Neuronal stem cell (in vitro differentiated cells): Measurements from ENCODE around the gene NUDT14.

Source experiments
- DNase-seq: peaks from one replicate; pipeline ENCODE4 v3.0.0-alpha.2; 2013; ENCODE audit warnings: low spot score
- H2AFZ ChIP-seq: one replicate; pipeline ENCODE4 v1.6.1; 2013; ENCODE audit warnings: mild to moderate bottlenecking, low read length, inconsistent platforms
- H2AK5ac ChIP-seq: 2 replicates; pipeline ENCODE4 v1.6.1; 2013; ENCODE audit warnings: low read depth, mild to moderate bottlenecking, inconsistent platforms, low read length, moderate library complexity, mixed read lengths
- H2BK120ac ChIP-seq: 2 replicates; pipeline ENCODE4 v1.6.1; 2013; ENCODE audit warnings: low read depth, mild to moderate bottlenecking, inconsistent platforms, low read length, moderate library complexity, mixed read lengths
- H2BK12ac ChIP-seq: one replicate; pipeline ENCODE4 v1.6.1; 2013; ENCODE audit warnings: low read length, inconsistent platforms
- H2BK15ac ChIP-seq: 2 replicates; pipeline ENCODE4 v1.6.1; 2013; ENCODE audit warnings: mild to moderate bottlenecking, low read length, inconsistent platforms, mixed read lengths
- H2BK5ac ChIP-seq: one replicate; pipeline ENCODE4 v1.6.1; 2013; ENCODE audit warnings: inconsistent platforms, mild to moderate bottlenecking, low read length, moderate library complexity
- H3K14ac ChIP-seq: one replicate; pipeline ENCODE4 v1.6.1; 2013; ENCODE audit warnings: low read length, inconsistent platforms
- H3K18ac ChIP-seq: 2 replicates; pipeline ENCODE4 v1.6.1; 2013; ENCODE audit warnings: low read length, inconsistent platforms
- H3K23ac ChIP-seq: 2 replicates; pipeline ENCODE4 v1.6.1; 2013; ENCODE audit warnings: low read depth, mild to moderate bottlenecking, mixed read lengths, low read length, inconsistent platforms; ENCODE audit not compliant: poor library complexity
- H3K27ac ChIP-seq: replicated peaks from 3 replicates; pipeline ENCODE4 v1.5.1; 2013; ENCODE audit warnings: low read length, inconsistent platforms
- H3K27me3 ChIP-seq, 3 experiments: 2 replicates each; pipeline ENCODE4 v1.6.1; 2013; ENCODE audit warnings: low read length in 3 of 3, mild to moderate bottlenecking in 2 of 3, inconsistent platforms in 1 of 3, low read depth in 1 of 3, mixed read lengths in 1 of 3, moderate library complexity in 1 of 3; ENCODE audit not compliant: control insufficient read depth in 3 of 3, insufficient read depth in 3 of 3
- H3K36me3 ChIP-seq, 2 donors: replicated peaks in 1 of 2; 2 replicates each; pipeline ENCODE4 v1.6.1; 2013; ENCODE audit warnings: low read length in 2 of 2; ENCODE audit not compliant: control insufficient read depth in 2 of 2, insufficient read depth in 2 of 2
- H3K4ac ChIP-seq: 2 replicates; pipeline ENCODE4 v1.6.1; 2013; ENCODE audit warnings: inconsistent platforms, mild to moderate bottlenecking, low read length, moderate library complexity
- H3K4me1 ChIP-seq, 2 donors: 1 replicate in 1 of 2; 2 replicates in 1 of 2; pipeline ENCODE4 v1.6.1; 2013; ENCODE audit warnings: low read length in 2 of 2, low read depth in 1 of 2; ENCODE audit not compliant: control insufficient read depth in 2 of 2, insufficient read depth in 1 of 2
- H3K4me2 ChIP-seq: one replicate; pipeline ENCODE4 v1.6.1; 2013; ENCODE audit warnings: mild to moderate bottlenecking, low read length, inconsistent platforms; ENCODE audit not compliant: insufficient read depth, poor library complexity, severe bottlenecking
- H3K4me3 ChIP-seq, 2 donors: 2 replicates each; pipeline ENCODE4 v1.5.1; 2013; ENCODE audit warnings: low read length in 2 of 2, mild to moderate bottlenecking in 2 of 2, inconsistent platforms in 1 of 2, moderate library complexity in 1 of 2
- H3K79me1 ChIP-seq: one replicate; pipeline ENCODE4 v1.6.1; 2013; ENCODE audit warnings: low read depth, mild to moderate bottlenecking, inconsistent platforms, low read length, moderate library complexity
- H3K9ac ChIP-seq: one replicate; pipeline ENCODE4 v1.6.1; 2013; ENCODE audit warnings: mild to moderate bottlenecking, low read depth, low read length, inconsistent platforms; ENCODE audit not compliant: poor library complexity
- H3K9me3 ChIP-seq, 2 donors: replicated peaks in 1 of 2; 2 replicates each; pipeline versions ENCODE3 to v1.6.1; 2013; ENCODE audit warnings: low read length in 2 of 2, mild to moderate bottlenecking in 2 of 2, inconsistent platforms in 1 of 2, low read depth in 1 of 2, mixed read lengths in 1 of 2, moderate library complexity in 1 of 2; ENCODE audit not compliant: control insufficient read depth in 2 of 2, insufficient read depth in 1 of 2
- H4K8ac ChIP-seq: one replicate; pipeline ENCODE4 v1.6.1; 2013; ENCODE audit warnings: low read depth, mild to moderate bottlenecking, inconsistent platforms, low read length, moderate library complexity
- H4K91ac ChIP-seq: one replicate; pipeline ENCODE4 v1.6.1; 2013; ENCODE audit warnings: low read length, low read depth, mild to moderate bottlenecking, inconsistent platforms; ENCODE audit not compliant: poor library complexity
- WGBS, 2 donors: extraction: QIAGEN DNeasy Blood & Tissue Kit; methylation state at CpG; one replicate each; pipeline ENCODE4 v1.1.7; 2013; ENCODE audit warnings: missing lambda C conversion rate in 2 of 2, mixed read lengths in 1 of 2; ENCODE audit not compliant: insufficient read length in 2 of 2, insufficient replicate concordance in 1 of 2; ENCODE audit errors: extremely low coverage in 2 of 2; 5-methylcytosine and 5-hydroxymethylcytosine counted together

The NUDT14 gene

DNA sequence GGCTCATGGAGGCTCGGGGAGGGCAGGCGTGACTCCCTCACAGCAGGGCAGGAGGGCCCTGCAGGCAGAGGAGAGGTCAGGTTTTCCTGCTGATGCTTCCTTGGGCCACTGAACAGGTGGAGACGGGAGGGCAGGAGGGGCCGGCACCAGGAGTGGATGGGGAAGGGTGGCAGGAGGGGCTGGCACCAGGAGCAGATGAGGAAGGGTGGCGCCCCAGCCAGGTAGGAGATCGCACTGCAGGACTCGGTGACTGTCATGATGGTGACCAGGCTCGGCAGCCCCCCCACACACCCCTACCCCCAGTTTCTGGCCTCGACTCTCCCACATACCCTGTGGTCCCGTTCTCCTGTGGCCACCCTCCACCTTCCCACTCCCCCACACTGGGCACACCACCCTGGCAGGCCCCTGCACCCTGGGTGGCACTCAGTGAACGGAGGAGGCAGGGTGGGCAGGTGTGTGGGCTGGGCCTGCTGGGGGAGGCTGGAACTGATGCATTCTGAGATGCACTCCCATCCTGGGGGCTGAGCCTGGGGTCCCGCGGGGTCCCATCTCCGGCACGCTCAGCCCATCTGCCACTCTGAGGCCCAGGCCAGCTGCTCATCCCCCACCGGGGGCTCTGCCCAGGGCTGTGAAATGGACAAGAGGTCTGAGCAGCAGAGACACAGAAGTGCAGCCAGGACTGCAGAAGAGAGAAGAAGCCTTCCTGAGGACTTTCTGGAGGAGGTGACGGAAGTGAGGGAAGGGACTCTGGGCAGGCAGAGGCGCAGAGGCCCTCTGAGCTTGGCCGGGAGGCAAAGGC is 2.8 kb downstream of the NUDT14 start:
- Histone ChIP-seq H3K27ac (no peak overlapping the region), H2AK5ac (peak overlapping the region; percentile 75)
- no CpG with 5 or more reads among the region's 19 CpGs for whole genome bisulfite sequencing, 2 donors

DNA sequence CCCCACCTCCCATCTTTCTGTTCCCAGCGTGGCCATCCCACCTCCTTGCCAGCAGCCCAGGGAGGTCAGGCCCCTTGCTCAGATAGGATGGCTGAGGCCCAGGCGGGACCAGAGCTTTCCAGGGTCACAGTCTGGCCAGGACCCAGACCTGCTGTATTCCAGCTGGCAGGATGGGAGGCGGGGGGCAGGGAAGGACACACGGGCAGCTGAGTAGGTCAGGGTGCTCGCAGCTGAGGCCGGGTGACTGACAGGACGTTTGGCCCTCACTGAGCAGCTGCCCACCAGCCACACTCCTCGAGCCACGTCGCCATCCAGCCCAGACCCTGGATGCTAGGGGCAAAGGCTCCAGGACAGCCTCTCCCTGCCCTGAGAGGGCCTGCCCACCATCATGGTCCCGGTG is 4.0 kb downstream of the NUDT14 start:
- peak overlapping the region; percentile 65 for H4K8ac ChIP-seq
- peaks cover 0 to 12% (median 6%) of the 10 kb centered on the region in 3 experiments for H3K27me3 ChIP-seq
- H4K91ac ChIP-seq = no peak overlapping the region
- H3K4me3 ChIP-seq = no peak overlapping the region
- no peaks in the 10 kb centered on the region for H3K36me3 ChIP-seq
- peak overlapping the region; percentile 43 for H2AK5ac ChIP-seq
- DNase-seq = no peak
- H3K9ac ChIP-seq = peak overlapping the region; percentile 50
- no peak overlapping the region for H3K27ac ChIP-seq
- H3K4me1 ChIP-seq = peaks cover 7 to 12% of the 10 kb centered on the region in 2 donors
- H3K4ac ChIP-seq = no peak overlapping the region
- no peak overlapping the region for H2AFZ ChIP-seq
- H3K9me3 ChIP-seq = no peaks in the 10 kb centered on the region
- peaks cover 10% of the 10 kb centered on the region for H3K79me1 ChIP-seq
- H2BK120ac ChIP-seq = no peak overlapping the region
- peak overlapping the region; percentile 48 for H3K18ac ChIP-seq
- H3K4me2 ChIP-seq = no peak overlapping the region
- H3K23ac ChIP-seq = peak overlapping the region; percentile 93
- no peak overlapping the region for H3K14ac ChIP-seq
- H2BK12ac ChIP-seq = no peak overlapping the region
- H2BK15ac ChIP-seq = no peak overlapping the region
- peak overlapping the region; percentile 87 for H2BK5ac ChIP-seq
- no CpG with 5 or more reads among the region's 11 CpGs for WGBS, 2 donors

More for the DNA sequence above, 2.8 kb downstream of the NUDT14 start:
- Histone ChIP-seq H2AFZ (no peak overlapping the region), H2BK12ac (no peak overlapping the region), H4K91ac (no peak overlapping the region), H3K36me3 (no peaks in the 10 kb centered on the region), H4K8ac (no peak overlapping the region), H3K4me1 (peaks cover 7 to 20% of the 10 kb centered on the region in 2 donors), H2BK120ac (no peak overlapping the region), H3K4me3 (no peak overlapping the region), H2BK5ac (no peak overlapping the region), H3K9ac (no peak overlapping the region), H3K9me3 (no peaks in the 10 kb centered on the region), H3K79me1 (peaks cover 10% of the 10 kb centered on the region), H3K23ac (no peak overlapping the region), H3K4ac (no peak overlapping the region), H3K14ac (no peak overlapping the region), H2BK15ac (no peak overlapping the region), H3K27me3 (peaks cover 0 to 23% (median 9%) of the 10 kb centered on the region in 3 experiments), H3K4me2 (no peak overlapping the region), H3K18ac (no peak overlapping the region)
- no peak for DNase-seq

DNA sequence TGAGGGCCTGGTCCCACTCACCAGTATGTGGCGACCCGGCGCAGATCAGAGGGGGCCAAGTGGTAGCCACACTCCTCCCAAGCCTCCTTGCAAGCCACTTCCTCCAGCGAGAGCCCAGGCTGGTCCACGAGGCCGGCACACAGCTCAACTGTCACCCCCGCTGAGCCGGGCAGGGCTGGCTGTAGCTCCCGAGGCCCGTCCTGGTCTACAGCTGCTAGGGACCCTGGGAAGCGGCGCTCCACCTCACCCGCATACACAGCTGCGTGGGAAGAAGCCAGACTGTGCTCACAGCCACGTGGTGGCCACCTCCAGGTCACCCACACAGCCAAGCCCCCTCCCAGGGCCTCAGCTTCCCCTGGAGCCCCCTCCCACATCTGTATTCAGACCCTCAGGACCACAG is 4.6 kb downstream of the NUDT14 start:
- no peak overlapping the region for H3K4ac ChIP-seq
- DNase-seq = no peak
- H3K4me3 ChIP-seq = no peak overlapping the region
- H2AFZ ChIP-seq = no peak overlapping the region
- peak overlapping the region; percentile 38 for H3K14ac ChIP-seq
- peak overlapping the region; percentile 50 for H3K9ac ChIP-seq
- peak overlapping the region; percentile 43 for H2AK5ac ChIP-seq
- H3K23ac ChIP-seq = no peak overlapping the region
- peak overlapping the region; percentile 48 for H3K18ac ChIP-seq
- H3K27me3 ChIP-seq = peaks cover 0 to 7% (median 2%) of the 10 kb centered on the region in 3 experiments
- no peak overlapping the region for H3K4me2 ChIP-seq
- no peak overlapping the region for H2BK120ac ChIP-seq
- H3K79me1 ChIP-seq = peaks cover 10% of the 10 kb centered on the region
- no peaks in the 10 kb centered on the region for H3K9me3 ChIP-seq
- no peak overlapping the region for H2BK15ac ChIP-seq
- no peaks in the 10 kb centered on the region for H3K36me3 ChIP-seq
- H2BK5ac ChIP-seq = peak overlapping the region; percentile 87
- peaks cover 3 to 12% of the 10 kb centered on the region in 2 donors for H3K4me1 ChIP-seq
- no peak overlapping the region for H4K8ac ChIP-seq
- H4K91ac ChIP-seq = no peak overlapping the region
- no peak overlapping the region for H2BK12ac ChIP-seq
- no peak overlapping the region for H3K27ac ChIP-seq
- no CpG with 5 or more reads among the region's 15 CpGs for WGBS, 2 donors
